HCT116 (cell line): ENCODE results near the gene OLFML2A.

Source experiments
- EZH2phosphoT487 ChIP-seq: fragments of 200-600 bp; IDR thresholded peaks from 2 replicates; pipeline ENCODE4 v1.6.1; 2018; ENCODE audit warnings: antibody characterized with exemption, borderline replicate concordance
- REST ChIP-seq: IDR thresholded peaks from 2 replicates; pipeline ENCODE4 v1.6.1; 2012; ENCODE audit warnings: low read depth

DNA sequence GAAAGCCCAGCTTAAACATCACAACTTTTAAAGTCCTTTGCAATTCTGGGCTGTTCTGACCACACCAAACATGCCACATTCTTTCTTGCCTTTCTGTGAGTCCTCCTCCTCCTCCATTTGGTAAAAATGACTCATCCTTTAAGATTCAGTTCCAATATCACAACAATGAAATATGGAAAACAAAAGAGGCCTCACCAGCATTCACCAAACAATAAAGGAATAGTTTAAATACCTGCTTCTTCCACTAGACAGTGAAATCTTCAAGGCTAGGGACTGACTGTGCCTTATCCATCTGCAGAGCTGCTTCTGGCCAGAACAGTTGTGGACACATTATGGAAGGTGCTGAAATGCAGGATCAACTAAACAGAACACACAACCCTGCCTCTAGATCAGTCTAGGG lies 41.8 kb upstream of the OLFML2A start:
- TF ChIP-seq REST (no peak), EZH2phosphoT487 (no peak)
